CD4-positive, alpha-beta T cell treated with Interferon alpha-2 for 1 hour (primary cell): ENCODE results near the gene PRDM12.
"Not testable (repeated sequence)": the region's sequence is repeated elsewhere in the genome, so short reads cannot be mapped to it uniquely, and the experiment has no call there.

Experiments
- DNase-seq, 2 donors: peaks; one replicate each; pipeline ENCODE4 v3.0.0-alpha.2; 2020 to 2022

Gene PRDM12

GRCh38 chr9:130665431-130666392 lies 1.3 kb downstream of the PRDM12 start:
- no peak for DNase-seq

GRCh38 chr9:130666393-130667119 lies 2.2 kb downstream of the PRDM12 start:
- DNase-seq = no peak

- no peak for DNase-seq
Observed at GRCh38 chr9:130667120-130667435, 2.7 kb downstream of the PRDM12 start.

- DNase-seq = no peak
Observed at GRCh38 chr9:130668196-130668595, 3.8 kb downstream of the PRDM12 start.

- DNase-seq = no peak
Observed at GRCh38 chr9:130668659-130669058, 4.3 kb downstream of the PRDM12 start.

- no peak for DNase-seq
Observed at GRCh38 chr9:130669965-130670364, 5.6 kb downstream of the PRDM12 start.

- no peak for DNase-seq
Observed at GRCh38 chr9:130670644-130671043, 6.2 kb downstream of the PRDM12 start.

GRCh38 chr9:130672466-130672865 lies 8.1 kb downstream of the PRDM12 start:
- no peak for DNase-seq

- no peak for DNase-seq
Observed at GRCh38 chr9:130672933-130673615, 8.7 kb downstream of the PRDM12 start.

- DNase-seq = no peak
Observed at GRCh38 chr9:130675396-130675795, 11.0 kb downstream of the PRDM12 start.

GRCh38 chr9:130677252-130677651 lies 12.9 kb downstream of the PRDM12 start:
- DNase-seq = no peak

GRCh38 chr9:130680836-130681768 lies 16.7 kb downstream of the PRDM12 start:
- peak; percentile 62 to 70 for DNase-seq

- no peak for DNase-seq
Observed at GRCh38 chr9:130681769-130682420, 17.5 kb downstream of the PRDM12 start.

GRCh38 chr9:130682421-130683121 lies 18.2 kb downstream of the PRDM12 start:
- DNase-seq = peak; percentile 48 to 64

GRCh38 chr9:130685104-130685503 lies 20.7 kb downstream of the PRDM12 start:
- no peak for DNase-seq

GRCh38 chr9:130685945-130686344 lies 21.6 kb downstream of the PRDM12 start:
- DNase-seq = not testable (repeated sequence)

GRCh38 chr9:130687615-130688014 lies 23.2 kb downstream of the PRDM12 start:
- no peak for DNase-seq

- DNase-seq = peak in 1 of 2 donors; percentile 37
Observed at GRCh38 chr9:130688072-130688471, 23.7 kb downstream of the PRDM12 start.

- DNase-seq = no peak
Observed at GRCh38 chr9:130689572-130689936, 25.2 kb downstream of the PRDM12 start.

- no peak for DNase-seq
Observed at GRCh38 chr9:130689937-130690700, 25.7 kb downstream of the PRDM12 start.
